Neuron (in vitro differentiated cells): ENCODE results near the gene STAT6.
"Not testable (repeated sequence)": the region's sequence is repeated elsewhere in the genome, so short reads cannot be mapped to it uniquely, and the experiment has no call there.

ENCODE experiments used
- H2AFZ ChIP-seq: one replicate; pipeline ENCODE4 v1.6.1; 2013; ENCODE audit warnings: low read depth, mild to moderate bottlenecking, inconsistent platforms, low read length, moderate library complexity
- H3K27me3 ChIP-seq: one replicate; pipeline ENCODE4 v1.6.1; 2013; ENCODE audit warnings: low read length; ENCODE audit not compliant: insufficient read depth
- H3K36me3 ChIP-seq: one replicate; pipeline ENCODE4 v1.6.1; 2013; ENCODE audit warnings: low read length; ENCODE audit not compliant: insufficient read depth
- H3K4me1 ChIP-seq: one replicate; pipeline ENCODE4 v1.6.1; 2013; ENCODE audit warnings: low read length; ENCODE audit not compliant: insufficient read depth
- H3K4me3 ChIP-seq: 2 replicates; pipeline ENCODE4 v1.5.1; 2013; ENCODE audit warnings: mild to moderate bottlenecking, low read length, moderate library complexity
- H3K9me3 ChIP-seq: one replicate; pipeline ENCODE4 v1.6.1; 2013; ENCODE audit warnings: low read length

Gene STAT6

GRCh38 chr12:57127726-57128518 lies 16.8 kb upstream of the STAT6 start, which contains the start of gene LRP1:
Gene LRP1, plus strand, starts transcription at chr12:57128483. Its CDS starts 482 bp downstream, at chr12:57128965.
- Histone ChIP-seq H3K9me3 (no peaks in the 10 kb centered on the region), H3K36me3 (peaks cover 2% of the 10 kb centered on the region), H3K27me3 (no peaks in the 10 kb centered on the region), H2AFZ (peak within 1 kb of the TSS; percentile 79), H3K4me1 (peaks cover 47% of the 10 kb centered on the region), H3K4me3 (peak within 1 kb of the TSS; percentile 93)

GRCh38 chr12:57127101-57127725 lies 16.1 kb upstream of the STAT6 start:
- H2AFZ ChIP-seq, result peak overlapping the region; percentile 79
- no peaks in the 10 kb centered on the region for H3K27me3 ChIP-seq
- peak overlapping the region; percentile 93 for H3K4me3 ChIP-seq
- no peaks in the 10 kb centered on the region for H3K9me3 ChIP-seq
- peaks cover 40% of the 10 kb centered on the region for H3K4me1 ChIP-seq
- H3K36me3 ChIP-seq, result peaks cover 2% of the 10 kb centered on the region

DNA sequence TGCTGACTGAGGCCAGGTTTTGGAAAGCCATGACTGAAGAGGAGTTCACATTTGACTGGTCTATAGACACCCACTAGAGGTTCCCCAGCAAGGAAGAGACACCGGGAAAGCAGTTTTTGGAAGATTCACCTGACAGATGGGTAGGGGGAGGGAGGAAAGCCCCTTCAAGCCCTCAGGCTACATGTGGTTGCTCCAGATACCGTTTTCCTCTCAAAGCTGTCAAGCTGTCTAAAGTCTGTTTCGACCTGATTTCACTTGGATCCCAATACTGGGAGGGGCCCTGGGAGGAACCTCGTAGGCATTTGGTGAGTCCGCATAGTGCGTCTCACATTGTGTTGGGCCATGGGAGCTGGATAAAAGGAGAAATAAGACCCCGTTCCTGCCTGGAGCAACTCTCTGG lies 15.4 kb upstream of the STAT6 start:
- no peaks in the 10 kb centered on the region for H3K9me3 ChIP-seq
- H3K4me3 ChIP-seq, result peak overlapping the region; percentile 93
- H3K4me1 ChIP-seq, result peaks cover 33% of the 10 kb centered on the region
- no peak overlapping the region for H2AFZ ChIP-seq
- no peaks in the 10 kb centered on the region for H3K27me3 ChIP-seq
- peaks cover 2% of the 10 kb centered on the region for H3K36me3 ChIP-seq

GRCh38 chr12:57126061-57126460 lies 14.9 kb upstream of the STAT6 start:
- Histone ChIP-seq H3K27me3 (no peaks in the 10 kb centered on the region), H3K4me3 (no peak overlapping the region), H3K4me1 (peaks cover 28% of the 10 kb centered on the region), H3K36me3 (no peaks in the 10 kb centered on the region), H3K9me3 (no peaks in the 10 kb centered on the region), H2AFZ (no peak overlapping the region)

- H3K4me3 ChIP-seq, result no peak overlapping the region
- H3K9me3 ChIP-seq, result no peaks in the 10 kb centered on the region
These were observed 13.2 kb upstream of the STAT6 start for GRCh38 chr12:57124261-57124877.

GRCh38 chr12:57123813-57124212 lies 12.7 kb upstream of the STAT6 start:
- H3K4me3 ChIP-seq, result no peak overlapping the region
- peaks cover 11% of the 10 kb centered on the region for H3K4me1 ChIP-seq
- no peaks in the 10 kb centered on the region for H3K36me3 ChIP-seq
- no peak overlapping the region for H2AFZ ChIP-seq
- H3K9me3 ChIP-seq, result no peaks in the 10 kb centered on the region
- H3K27me3 ChIP-seq, result no peaks in the 10 kb centered on the region

More at GRCh38 chr12:57124261-57124877, 13.2 kb upstream of the STAT6 start:
- H3K36me3 ChIP-seq, result no peaks in the 10 kb centered on the region
- H3K27me3 ChIP-seq, result no peaks in the 10 kb centered on the region
- peaks cover 11% of the 10 kb centered on the region for H3K4me1 ChIP-seq
- H2AFZ ChIP-seq, result no peak overlapping the region

DNA sequence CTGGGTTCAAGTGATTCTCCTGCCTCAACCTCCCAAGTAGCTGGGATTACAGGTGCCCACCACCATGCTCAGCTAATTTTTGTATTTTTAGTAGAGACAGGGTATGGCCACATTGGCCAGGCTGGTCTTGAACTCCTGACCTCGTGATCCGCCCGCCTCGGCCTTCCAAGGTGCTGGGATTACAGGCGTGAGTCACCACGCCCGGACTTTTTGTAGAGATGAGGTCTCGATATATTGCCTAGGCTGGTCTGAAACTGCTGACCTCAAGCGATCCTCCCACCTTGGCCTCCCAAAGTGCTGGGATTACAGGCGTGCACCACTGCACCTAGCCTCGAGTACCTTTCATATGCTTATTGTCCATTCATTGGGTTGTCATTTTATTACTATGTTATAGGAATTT lies 9.6 kb upstream of the STAT6 start:
- not testable (repeated sequence) for H3K27me3 ChIP-seq, H3K36me3 ChIP-seq, H3K4me3 ChIP-seq, H2AFZ ChIP-seq, H3K9me3 ChIP-seq, H3K4me1 ChIP-seq

DNA sequence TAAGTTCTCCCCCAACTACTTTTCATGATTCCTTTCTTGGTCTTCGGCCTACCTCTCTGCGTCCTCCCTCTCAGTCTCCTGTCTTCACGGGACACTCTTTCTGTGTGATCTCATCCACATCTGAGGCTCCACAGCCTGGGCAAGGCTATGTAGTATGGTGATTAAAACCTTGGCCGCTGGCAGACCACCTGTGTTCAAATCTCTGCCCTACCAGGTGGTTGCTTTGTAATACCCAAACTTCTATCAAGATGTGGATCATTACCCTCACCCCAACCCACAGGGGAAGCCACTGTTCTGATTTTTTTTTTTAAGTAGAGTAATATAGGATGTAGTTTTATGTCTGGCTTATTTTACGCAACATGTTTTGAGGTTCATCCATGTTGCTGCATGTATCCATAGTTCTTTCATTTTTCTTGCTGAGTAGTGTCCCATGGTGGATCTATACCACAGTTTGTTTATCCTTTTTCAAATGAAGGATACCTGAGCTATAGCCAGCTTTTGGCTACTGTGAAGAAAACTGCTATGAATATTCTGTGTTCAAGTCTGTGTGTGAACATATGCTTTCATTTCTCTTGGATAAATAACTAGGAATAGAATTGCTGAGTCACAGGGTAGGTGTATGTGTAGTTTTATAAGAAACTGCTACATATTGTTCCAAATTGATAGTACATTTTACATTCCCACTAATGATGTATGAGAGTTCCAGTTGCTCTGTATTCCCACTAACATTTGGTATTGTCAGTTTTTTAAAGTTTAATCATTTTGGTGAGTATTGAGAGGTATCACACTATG lies 8.3 kb upstream of the STAT6 start:
- Histone ChIP-seq H3K36me3 (no peaks in the 10 kb centered on the region), H3K9me3 (no peaks in the 10 kb centered on the region), H3K4me3 (no peak overlapping the region), H3K27me3 (no peaks in the 10 kb centered on the region), H3K4me1 (no peaks in the 10 kb centered on the region), H2AFZ (no peak overlapping the region)

DNA sequence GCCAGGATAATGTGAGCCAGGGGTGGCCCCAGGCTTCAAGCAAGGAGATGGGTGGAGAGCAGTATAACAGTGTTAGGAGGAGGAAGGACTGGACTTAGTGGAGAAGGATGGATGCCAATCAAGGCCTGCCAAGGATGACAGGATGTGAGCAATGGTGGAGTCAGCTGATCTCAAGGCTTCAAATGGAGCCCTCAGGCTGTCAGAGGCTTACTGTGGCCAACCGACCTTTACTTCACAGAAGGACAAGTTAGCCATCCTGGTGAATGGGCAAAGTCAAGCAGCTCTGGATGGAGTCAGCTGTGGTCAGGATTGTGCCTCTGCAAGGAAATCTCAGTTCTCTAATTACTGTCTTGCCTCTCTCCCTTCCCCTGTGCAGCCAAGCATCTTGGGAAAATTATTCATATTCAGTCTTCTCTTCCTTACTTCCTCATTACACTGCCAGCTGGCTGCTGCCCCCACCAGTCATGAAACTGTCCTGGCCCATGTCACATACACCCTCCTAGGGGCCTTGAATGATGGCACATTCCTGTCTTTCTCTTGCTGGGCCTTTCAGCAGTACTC lies 7.6 kb upstream of the STAT6 start:
- Histone ChIP-seq H3K9me3 (no peaks in the 10 kb centered on the region), H2AFZ (no peak overlapping the region), H3K4me3 (no peak overlapping the region), H3K27me3 (no peaks in the 10 kb centered on the region), H3K36me3 (no peaks in the 10 kb centered on the region), H3K4me1 (no peaks in the 10 kb centered on the region)

GRCh38 chr12:57116580-57117281 lies 5.6 kb upstream of the STAT6 start:
- Histone ChIP-seq H3K9me3 (no peaks in the 10 kb centered on the region), H3K4me3 (no peak overlapping the region), H3K27me3 (no peaks in the 10 kb centered on the region), H3K4me1 (peaks cover 5% of the 10 kb centered on the region), H3K36me3 (no peaks in the 10 kb centered on the region), H2AFZ (no peak overlapping the region)

GRCh38 chr12:57112492-57113294 lies 1.5 kb upstream of the STAT6 start:
- H3K4me1 ChIP-seq, result peaks cover 21% of the 10 kb centered on the region
- no peak overlapping the region for H2AFZ ChIP-seq
- H3K4me3 ChIP-seq, result no peak overlapping the region
- H3K9me3 ChIP-seq, result no peaks in the 10 kb centered on the region
- H3K27me3 ChIP-seq, result no peaks in the 10 kb centered on the region
- no peaks in the 10 kb centered on the region for H3K36me3 ChIP-seq
